HCT116 (cell line): ENCODE data around the gene ACAT2. TPM values are rescaled to one million over a fixed set of nuclear protein-coding genes. Genes with fewer than 3 reads are reported as not detected.
"Not testable (repeated sequence)": the region's sequence is repeated elsewhere in the genome, so short reads cannot be mapped to it uniquely, and the experiment has no call there.

Source experiments
- ATAC-seq: fragments of 200-7000 bp; cut with Tn5 transposase; 2 replicates; pipeline ENCODE4 v1.9.1; 2020; ENCODE audit warnings: mild to moderate bottlenecking, moderate library complexity
- BruUV-seq: library from RNA; stranded (reverse); fragments of 400-500 nt; replicated peaks from 2 replicates; lab custom pipeline; 2021; lab: Mats Ljungman, UMichigan
- CTCF ChIA-PET: fragments of 300-600 bp; sonication (Branson Sonifier 250); formaldehyde crosslinking; loops from one replicate; lab custom pipeline; 2021; ENCODE audit warnings: antibody characterized with exemption; lab: Charles Lee
- POLR2A ChIA-PET: fragments of 300-600, 350-600 bp; sonication (Branson Sonifier 250); formaldehyde crosslinking; loops from one replicate; lab custom pipeline; 2021; ENCODE audit warnings: antibody characterized with exemption; lab: Charles Lee
- RAD21 ChIA-PET, 2 experiments: fragments of 300-600 bp; sonication (Branson Sonifier 250); formaldehyde crosslinking; loops; one replicate each; lab custom pipeline; 2023; ENCODE audit warnings: low total read pairs in 2 of 2; ENCODE audit not compliant: uncharacterized antibody in 2 of 2, unreplicated experiment in 2 of 2, low non-redundant PET in 1 of 2; lab: Charles Lee
- DNase-seq: peaks from one replicate; pipeline ENCODE4 v3.0.0-alpha.2; 2010; ENCODE audit warnings: low read depth, low spot score
- H2AFZ ChIP-seq: fragments of 200-600 bp; shearing (Covaris generic), sonication (generic); 2 replicates; pipeline ENCODE4 v1.6.1; 2017; ENCODE audit warnings: low read depth, mixed run types, mixed read lengths, antibody characterized with exemption, low read length; ENCODE audit not compliant: poor library complexity, severe bottlenecking
- H3K27ac ChIP-seq: 2 replicates; pipeline ENCODE4 v1.5.1; 2012; ENCODE audit warnings: low read depth, low read length
- H3K27me3 ChIP-seq: fragments of 200-600 bp; sonication (generic); 2 replicates; pipeline ENCODE4 v1.6.1; 2016; ENCODE audit warnings: mixed run types, low read length, mixed read lengths; ENCODE audit not compliant: insufficient read depth
- H3K36me3 ChIP-seq, 2 experiments: fragments of 200-500 bp in 1 of 2; fragments of 200-600 bp in 1 of 2; sonication (Bioruptor generic) in 1 of 2; sonication (generic) in 1 of 2; 2 replicates each; pipeline versions ENCODE4 v1.5.1 to v1.6.1; 2014 to 2016; ENCODE audit warnings: low read length in 2 of 2, inconsistent platforms in 1 of 2, mixed read lengths in 1 of 2, mixed run types in 1 of 2; ENCODE audit not compliant: insufficient read depth in 2 of 2, control insufficient read depth in 1 of 2
- H3K4me1 ChIP-seq, 2 experiments: fragments of 200-600 bp in 1 of 2; sonication (generic) in 1 of 2; 2 replicates each; pipeline versions ENCODE4 v1.5.1 to v1.6.1; 2012 to 2017; ENCODE audit warnings: low read length in 2 of 2, inconsistent platforms in 1 of 2, mild to moderate bottlenecking in 1 of 2, mixed read lengths in 1 of 2, mixed run types in 1 of 2, moderate library complexity in 1 of 2; ENCODE audit not compliant: insufficient read depth in 2 of 2, control insufficient read depth in 1 of 2
- H3K4me2 ChIP-seq: fragments of 200-600 bp; sonication (generic); 2 replicates; pipeline ENCODE4 v1.6.1; 2017; ENCODE audit warnings: mixed run types, low read length, mixed read lengths
- H3K4me3 ChIP-seq, 2 experiments: fragments of 200-600 bp in 1 of 2; sonication (generic) in 1 of 2; replicated peaks in 1 of 2; 2 replicates each; pipeline ENCODE4 v1.5.1; 2011 to 2016; ENCODE audit warnings: low read length in 2 of 2, control low read depth in 1 of 2, low read depth in 1 of 2, mild to moderate bottlenecking in 1 of 2, mixed read lengths in 1 of 2, mixed run types in 1 of 2
- H3K79me2 ChIP-seq: fragments of 200-600 bp; sonication (generic); 2 replicates; pipeline ENCODE4 v1.6.1; 2017; ENCODE audit warnings: mild to moderate bottlenecking, mixed run types, low read length, moderate library complexity, mixed read lengths; ENCODE audit not compliant: insufficient read depth
- H3K9ac ChIP-seq: fragments of 200-600 bp; sonication (generic); 2 replicates; pipeline ENCODE4 v1.6.1; 2016; ENCODE audit warnings: low read length, mixed read lengths
- H3K9me2 ChIP-seq: fragments of 200-600 bp; sonication (generic), shearing (Covaris generic); 2 replicates; pipeline ENCODE4 v1.6.1; 2017; ENCODE audit warnings: mixed run types, mild to moderate bottlenecking, moderate library complexity; ENCODE audit not compliant: insufficient read depth
- H3K9me3 ChIP-seq, 2 experiments: fragments of 200-500 bp in 1 of 2; fragments of 200-600 bp in 1 of 2; sonication (Bioruptor generic) in 1 of 2; sonication (generic) in 1 of 2; 2 replicates each; pipeline ENCODE4 v1.6.1; 2014 to 2017; ENCODE audit warnings: low read length in 2 of 2, mixed read lengths in 2 of 2, inconsistent platforms in 1 of 2, low read depth in 1 of 2, mild to moderate bottlenecking in 1 of 2, mixed run types in 1 of 2, moderate library complexity in 1 of 2; ENCODE audit not compliant: control insufficient read depth in 1 of 2, insufficient read depth in 1 of 2
- H4K20me1 ChIP-seq: fragments of 200-600 bp; sonication (generic), shearing (Covaris generic); 2 replicates; pipeline ENCODE4 v1.6.1; 2017; ENCODE audit warnings: mixed run types, mild to moderate bottlenecking, moderate library complexity; ENCODE audit not compliant: insufficient read depth
- ATF3 ChIP-seq: IDR thresholded peaks from 2 replicates; pipeline ENCODE4 v1.6.1; 2012
- CBX3 ChIP-seq: IDR thresholded peaks from 2 replicates; pipeline ENCODE4 v1.6.1; 2012; ENCODE audit warnings: low read depth
- EZH2 ChIP-seq: fragments of 200-600 bp; sonication (generic); IDR thresholded peaks from 2 replicates; pipeline ENCODE4 v1.6.1; 2017; ENCODE audit warnings: antibody characterized with exemption, mixed run types
- EZH2phosphoT487 ChIP-seq: fragments of 200-600 bp; IDR thresholded peaks from 2 replicates; pipeline ENCODE4 v1.6.1; 2018; ENCODE audit warnings: antibody characterized with exemption, borderline replicate concordance
- FOSL1 ChIP-seq: IDR thresholded peaks from 2 replicates; pipeline ENCODE4 v1.6.1; 2012; ENCODE audit warnings: low read depth
- JUND ChIP-seq: IDR thresholded peaks from 2 replicates; pipeline ENCODE4 v1.6.1; 2012
- POLR2AphosphoS5 ChIP-seq: IDR thresholded peaks from 2 replicates; pipeline ENCODE4 v1.6.1; 2011; ENCODE audit warnings: mild to moderate bottlenecking, low read depth, low read length, moderate library complexity
- SIN3A ChIP-seq: IDR thresholded peaks from 2 replicates; pipeline ENCODE4 v1.6.1; 2012; ENCODE audit warnings: low read depth
- SP1 ChIP-seq: IDR thresholded peaks from 2 replicates; pipeline ENCODE4 v1.6.1; 2012; ENCODE audit warnings: low read depth
- ZBTB33 ChIP-seq: IDR thresholded peaks from 2 replicates; pipeline ENCODE4 v1.6.1; 2011; ENCODE audit warnings: mild to moderate bottlenecking, low read length, moderate library complexity; ENCODE audit not compliant: insufficient replicate concordance; ENCODE audit errors: extremely low read depth
- ZNF274 ChIP-seq: fragments of 200-500 bp; sonication (Bioruptor generic); IDR thresholded peaks from 2 replicates; pipeline ENCODE4 v1.6.1; 2014; ENCODE audit warnings: mild to moderate bottlenecking, low read depth, low read length, inconsistent platforms
- intact Hi-C: fragments of 100-400 bp; cut with micrococcal nuclease; formaldehyde crosslinking; loops from 2 replicates; pipeline ENCODE4 v1.10.0; 2022
- total RNA-seq: library from RNA; stranded (reverse); gene quantifications from one replicate; pipeline ENCODE4 v1.2.1, GENCODE V29; 2021; ENCODE audit not compliant: unreplicated experiment
- TF ChIP-seq, protein P1 (sequence below): IDR thresholded peaks from 2 replicates; pipeline ENCODE4 v1.6.1; 2012

The ACAT2 gene
- total RNA-seq, 1 experiment from 2014 or later = 41.6 TPM

GRCh38 chr6:159730332-159730676 lies 31.5 kb upstream of the ACAT2 start:
- intact Hi-C loops = no loop called here
- no peaks in the 10 kb centered on the region for H3K27me3 ChIP-seq
- H3K27ac ChIP-seq = no peak overlapping the region
- TF ChIP-seq ZNF274 (no peak), JUND (no peak), SIN3A (no peak), EZH2phosphoT487 (no peak), SP1 (no peak), CBX3 (no peak), ATF3 (no peak), EZH2 (no peak), FOSL1 (no peak), ZBTB33 (no peak), POLR2AphosphoS5 (no peak)
- TF ChIP-seq, protein P1, sequence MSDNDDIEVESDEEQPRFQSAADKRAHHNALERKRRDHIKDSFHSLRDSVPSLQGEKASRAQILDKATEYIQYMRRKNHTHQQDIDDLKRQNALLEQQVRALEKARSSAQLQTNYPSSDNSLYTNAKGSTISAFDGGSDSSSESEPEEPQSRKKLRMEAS = no peak
- H3K4me1 ChIP-seq = peaks cover 4 to 28% of the 10 kb centered on the region in 2 experiments; a peak in 3 of 4 replicates
- H2AFZ ChIP-seq = no peak overlapping the region
- CTCF ChIA-PET = no interaction called here
- POLR2A ChIA-PET = no interaction called here
- no peaks in the 10 kb centered on the region for H3K9me3 ChIP-seq
- no TSS peak for BruUV-seq
- no peaks in the 10 kb centered on the region for H3K9me2 ChIP-seq
- no peak overlapping the region for H3K9ac ChIP-seq
- peaks cover 35% of the 10 kb centered on the region; the same call in 1 of the 2 replicates for H4K20me1 ChIP-seq
- H3K4me2 ChIP-seq = no peak overlapping the region
- peaks cover 0 to 14% of the 10 kb centered on the region in 2 experiments; a peak in 2 of 4 replicates for H3K36me3 ChIP-seq
- DNase-seq = no peak
- no peak for ATAC-seq
- no peak overlapping the region for H3K4me3 ChIP-seq
- H3K79me2 ChIP-seq = peaks cover 94% of the 10 kb centered on the region
- RAD21 ChIA-PET = no interaction called here

DNA sequence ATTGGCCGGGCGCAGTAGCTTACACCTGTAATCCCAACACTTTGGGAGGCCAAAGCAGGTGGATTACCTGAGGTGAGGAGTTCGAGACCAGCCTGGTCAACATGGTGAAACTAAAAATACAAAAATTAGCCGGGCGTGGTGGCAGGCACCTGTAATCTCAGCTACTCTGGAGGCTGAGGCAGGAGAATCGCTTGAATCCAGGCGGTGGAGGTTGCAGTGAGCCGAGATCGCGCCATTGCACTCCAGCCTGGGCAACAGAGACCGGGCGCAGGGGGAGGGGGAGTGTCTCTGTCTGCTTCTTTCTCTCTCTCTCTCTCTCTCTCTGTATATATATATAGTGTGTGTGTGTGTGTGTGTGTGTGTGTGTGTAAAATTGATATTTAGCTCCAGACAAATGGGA lies 29.3 kb upstream of the ACAT2 start:
- BruUV-seq, CTCF ChIA-PET, intact Hi-C loops, H2AFZ ChIP-seq, H3K4me2 ChIP-seq, H3K9me2 ChIP-seq, H3K9ac ChIP-seq, H3K4me3 ChIP-seq, H3K27ac ChIP-seq, ATAC-seq, H3K9me3 ChIP-seq, RAD21 ChIA-PET, DNase-seq, H3K27me3 ChIP-seq: not testable (repeated sequence)
- Histone ChIP-seq H3K4me1 (peaks cover 3 to 20% of the 10 kb centered on the region in 2 experiments; a peak in 3 of 4 replicates), H3K79me2 (peaks cover 100% of the 10 kb centered on the region), H3K36me3 (peaks cover 9 to 14% of the 10 kb centered on the region in 2 experiments; a peak in 3 of 4 replicates), H4K20me1 (peaks cover 46% of the 10 kb centered on the region)
- POLR2A ChIA-PET = interaction anchor here (1.8 kb wide), 1 partner anchor 57 kb away, joined by 4 read pairs; the partner anchor contains the start of genes MRPL18 and TCP1

- peaks cover 50% of the 10 kb centered on the region for H4K20me1 ChIP-seq
- H3K27me3 ChIP-seq, POLR2A ChIA-PET, RAD21 ChIA-PET, CTCF ChIA-PET, H2AFZ ChIP-seq, H3K4me2 ChIP-seq, DNase-seq, intact Hi-C loops, H3K9ac ChIP-seq, H3K27ac ChIP-seq, BruUV-seq, ATAC-seq, H3K9me2 ChIP-seq, H3K4me3 ChIP-seq, H3K9me3 ChIP-seq: not testable (repeated sequence)
- peaks cover 3 to 20% of the 10 kb centered on the region in 2 experiments; a peak in 3 of 4 replicates for H3K4me1 ChIP-seq
- H3K36me3 ChIP-seq = peaks cover 9 to 21% of the 10 kb centered on the region in 2 experiments; a peak in 3 of 4 replicates
- peaks cover 100% of the 10 kb centered on the region for H3K79me2 ChIP-seq
Observed at GRCh38 chr6:159733395-159733794, 28.4 kb upstream of the ACAT2 start.
